Jurkat, Clone E6-1 (cell line): ENCODE measurements around the gene NUP210.

Source experiments
- DNase-seq: peaks from one replicate; pipeline ENCODE4 v3.0.0-alpha.2; 2011; ENCODE audit warnings: low read depth, low spot score
- H3K4me3 ChIP-seq: 2 replicates; pipeline ENCODE4 v1.5.1; 2011; ENCODE audit warnings: mild to moderate bottlenecking, low read length, control low read depth, moderate library complexity

Gene NUP210

GRCh38 chr3:13359916-13360315 lies 60.2 kb downstream of the NUP210 start:
- DNase-seq = no peak

GRCh38 chr3:13358643-13359042 lies 61.5 kb downstream of the NUP210 start:
- H3K4me3 ChIP-seq = no peak overlapping the region
- DNase-seq = no peak

More at GRCh38 chr3:13359916-13360315, 60.2 kb downstream of the NUP210 start:
- H3K4me3 ChIP-seq = no peak overlapping the region

- no peak for DNase-seq
- no peak overlapping the region for H3K4me3 ChIP-seq
Measured at GRCh38 chr3:13358051-13358450, 62.1 kb downstream of the NUP210 start.

- no peak for DNase-seq
- no peak overlapping the region for H3K4me3 ChIP-seq
Measured at GRCh38 chr3:13357074-13357473, 63.0 kb downstream of the NUP210 start.

GRCh38 chr3:13353936-13354542 lies 66.1 kb downstream of the NUP210 start:
- DNase-seq = no peak
- no peak overlapping the region for H3K4me3 ChIP-seq

GRCh38 chr3:13353506-13353905 lies 66.6 kb downstream of the NUP210 start:
- DNase-seq = no peak
- no peak overlapping the region for H3K4me3 ChIP-seq

GRCh38 chr3:13352621-13353131 lies 67.4 kb downstream of the NUP210 start:
- peak; percentile 28 for DNase-seq
- no peak overlapping the region for H3K4me3 ChIP-seq

GRCh38 chr3:13349823-13350222 lies 70.3 kb downstream of the NUP210 start:
- DNase-seq = no peak
- H3K4me3 ChIP-seq = no peak overlapping the region

- no peak overlapping the region for H3K4me3 ChIP-seq
- peak; percentile 72 for DNase-seq
Measured at GRCh38 chr3:13348661-13349396, 71.3 kb downstream of the NUP210 start.

GRCh38 chr3:13348100-13348499 lies 72.0 kb downstream of the NUP210 start:
- H3K4me3 ChIP-seq = no peak overlapping the region
- no peak for DNase-seq

GRCh38 chr3:13347390-13347950 lies 72.7 kb downstream of the NUP210 start:
- DNase-seq = peak; percentile 67
- H3K4me3 ChIP-seq = no peak overlapping the region

- peak; percentile 94 for DNase-seq
- peak overlapping the region; percentile 19 for H3K4me3 ChIP-seq
Measured at GRCh38 chr3:13346481-13347389, 73.4 kb downstream of the NUP210 start.

- H3K4me3 ChIP-seq = no peak overlapping the region
- no peak for DNase-seq
Measured at GRCh38 chr3:13345772-13346171, 74.3 kb downstream of the NUP210 start.

GRCh38 chr3:13345284-13345683 lies 74.8 kb downstream of the NUP210 start:
- H3K4me3 ChIP-seq = no peak overlapping the region
- DNase-seq = no peak

- H3K4me3 ChIP-seq = no peak overlapping the region
- no peak for DNase-seq
Measured at GRCh38 chr3:13344663-13345062, 75.5 kb downstream of the NUP210 start.

- peak overlapping the region; percentile 19 for H3K4me3 ChIP-seq
- peak; percentile 97 for DNase-seq
Measured at GRCh38 chr3:13343601-13344000, 76.5 kb downstream of the NUP210 start.

- no peak overlapping the region for H3K4me3 ChIP-seq
- no peak for DNase-seq
Measured at GRCh38 chr3:13341229-13341905, 78.8 kb downstream of the NUP210 start.

- no peak for DNase-seq
- H3K4me3 ChIP-seq = no peak overlapping the region
Measured at GRCh38 chr3:13339833-13340232, 80.3 kb downstream of the NUP210 start.

- H3K4me3 ChIP-seq = no peak overlapping the region
- no peak for DNase-seq
Measured at GRCh38 chr3:13338996-13339395, 81.1 kb downstream of the NUP210 start.
